Ascending aorta (tissue), 2 donors: ENCODE data around the gene PRDM2. TPM values are rescaled to one million over a fixed set of nuclear protein-coding genes. Genes with fewer than 3 reads are reported as not detected.

Experiments
- DNase-seq, 2 donors: peaks; one replicate each; pipeline ENCODE4 v3.0.0-alpha.2; 2019; ENCODE audit warnings: low spot score in 2 of 2
- H3K27ac ChIP-seq, 2 donors: fragments of 200-600 bp; sonication (generic); one replicate each; pipeline ENCODE4 v1.5.1; 2016 to 2017; ENCODE audit warnings: mild to moderate bottlenecking in 1 of 2
- H3K27me3 ChIP-seq: fragments of 200-600 bp; sonication (generic); one replicate; pipeline ENCODE4 v1.5.1; 2017
- H3K36me3 ChIP-seq, 2 donors: fragments of 200-600 bp; sonication (generic); one replicate each; pipeline ENCODE4 v1.5.1; 2016
- H3K4me1 ChIP-seq, 2 donors: fragments of 200-600 bp; sonication (generic); one replicate each; pipeline ENCODE4 v1.5.1; 2016 to 2017; ENCODE audit warnings: mild to moderate bottlenecking in 1 of 2
- H3K4me3 ChIP-seq, 2 donors: fragments of 200-600 bp; sonication (generic); one replicate each; pipeline ENCODE4 v1.5.1; 2016 to 2017; ENCODE audit warnings: mild to moderate bottlenecking in 1 of 2
- H3K9me3 ChIP-seq, 2 donors: fragments of 200-600 bp; sonication (generic); one replicate each; pipeline ENCODE4 v1.5.1; 2016
- intact Hi-C: fragments of 100-400 bp; cut with DNase I; formaldehyde crosslinking; loops from one replicate; pipeline ENCODE4 v1.15.1; 2023
- total RNA-seq: library from RNA; depleted of rRNA; stranded (reverse); fragments of >200 nt; gene quantifications from one replicate; pipeline ENCODE4 v1.1.0, GENCODE V29; 2016
- TF ChIP-seq, protein P1 (sequence below), 3 experiments: fragments of 200-600 bp in 2 of 3; fragments of 450-650 bp in 1 of 3; sonication (generic) in 2 of 3; IDR thresholded peaks; one replicate each; pipeline ENCODE4 v1.5.1; 2016 to 2019; ENCODE audit warnings: antibody characterized with exemption in 3 of 3, mild to moderate bottlenecking in 1 of 3, moderate library complexity in 1 of 3

The PRDM2 gene
- total RNA-seq, 1 donor from 2014 or later: 27.2 TPM

DNA sequence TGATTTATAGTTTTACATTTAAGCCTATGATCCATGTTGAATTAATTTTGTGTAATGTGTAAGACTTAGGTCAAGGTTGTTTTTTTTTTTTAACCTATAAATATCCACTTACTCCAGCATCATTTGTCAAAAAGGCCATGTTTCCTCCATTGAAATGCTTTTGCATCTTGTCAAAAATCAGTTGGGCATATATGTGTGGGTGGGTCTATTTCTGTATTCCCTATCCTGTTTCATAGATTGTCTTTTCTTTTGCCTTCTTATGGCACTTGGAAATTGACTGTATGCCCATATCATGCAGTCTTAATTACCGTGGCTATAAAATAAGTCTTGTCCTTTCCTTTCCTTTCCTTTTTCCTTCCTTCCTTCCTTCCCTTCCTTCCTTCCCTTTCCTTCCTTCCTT lies 138.2 kb downstream of the PRDM2 start:
- no peak overlapping the region for H3K27ac ChIP-seq
- no peaks in the 10 kb centered on the region for H3K36me3 ChIP-seq
- H3K27me3 ChIP-seq: no peaks in the 10 kb centered on the region
- H3K4me3 ChIP-seq: no peak overlapping the region
- intact Hi-C loops: loop anchor here (10.0 kb wide), 1 partner anchor 107 kb away; no protein-coding TSS in a partner anchor
- H3K9me3 ChIP-seq: no peaks in the 10 kb centered on the region
- DNase-seq: no peak
- TF ChIP-seq, protein P1, sequence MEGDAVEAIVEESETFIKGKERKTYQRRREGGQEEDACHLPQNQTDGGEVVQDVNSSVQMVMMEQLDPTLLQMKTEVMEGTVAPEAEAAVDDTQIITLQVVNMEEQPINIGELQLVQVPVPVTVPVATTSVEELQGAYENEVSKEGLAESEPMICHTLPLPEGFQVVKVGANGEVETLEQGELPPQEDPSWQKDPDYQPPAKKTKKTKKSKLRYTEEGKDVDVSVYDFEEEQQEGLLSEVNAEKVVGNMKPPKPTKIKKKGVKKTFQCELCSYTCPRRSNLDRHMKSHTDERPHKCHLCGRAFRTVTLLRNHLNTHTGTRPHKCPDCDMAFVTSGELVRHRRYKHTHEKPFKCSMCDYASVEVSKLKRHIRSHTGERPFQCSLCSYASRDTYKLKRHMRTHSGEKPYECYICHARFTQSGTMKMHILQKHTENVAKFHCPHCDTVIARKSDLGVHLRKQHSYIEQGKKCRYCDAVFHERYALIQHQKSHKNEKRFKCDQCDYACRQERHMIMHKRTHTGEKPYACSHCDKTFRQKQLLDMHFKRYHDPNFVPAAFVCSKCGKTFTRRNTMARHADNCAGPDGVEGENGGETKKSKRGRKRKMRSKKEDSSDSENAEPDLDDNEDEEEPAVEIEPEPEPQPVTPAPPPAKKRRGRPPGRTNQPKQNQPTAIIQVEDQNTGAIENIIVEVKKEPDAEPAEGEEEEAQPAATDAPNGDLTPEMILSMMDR (IDR thresholded peaks at IDR 0.05): no peak
- no peaks in the 10 kb centered on the region for H3K4me1 ChIP-seq

DNA sequence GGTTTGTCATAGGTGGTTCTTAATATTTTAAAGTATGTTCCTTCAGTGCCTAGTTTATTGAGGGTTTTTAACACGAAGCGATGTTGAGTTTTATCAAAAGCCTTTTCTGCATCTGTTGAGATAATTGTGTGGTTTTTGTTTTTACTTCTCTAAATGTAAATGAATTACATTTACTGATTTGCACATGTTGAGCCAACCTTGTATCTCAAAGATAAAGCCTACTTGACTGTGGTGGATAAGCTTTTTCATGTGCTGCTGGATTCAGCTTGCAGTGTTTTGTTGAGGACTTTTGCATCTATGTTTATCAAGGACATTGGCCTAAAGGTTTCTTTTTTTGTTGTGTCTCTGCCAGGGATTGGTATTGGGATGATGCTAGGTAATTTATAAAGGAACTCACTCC lies 142.5 kb downstream of the PRDM2 start:
- no peak overlapping the region for H3K27ac ChIP-seq
- TF ChIP-seq, protein P1 (IDR thresholded peaks at IDR 0.05): no peak
- intact Hi-C loops: no loop called here

DNA sequence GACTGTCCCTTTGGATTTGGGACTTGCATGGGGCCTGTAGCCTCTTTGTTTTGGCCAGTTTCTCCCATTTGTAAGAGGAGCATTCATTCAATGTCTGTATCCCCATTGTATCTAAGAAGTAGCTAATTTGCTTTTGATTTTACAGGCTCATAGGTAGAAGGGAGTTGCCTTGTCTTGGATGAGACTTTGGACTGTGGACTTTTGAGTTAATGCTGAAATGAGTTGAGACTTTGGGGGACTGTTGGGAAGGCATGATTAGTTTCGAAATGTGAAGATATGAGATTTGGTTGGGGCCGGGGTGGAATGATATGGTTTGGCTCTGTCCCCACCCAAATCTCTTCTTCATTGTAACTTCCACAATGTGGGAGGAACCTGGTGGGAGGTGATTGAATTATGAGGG lies 151.7 kb downstream of the PRDM2 start:
- Histone ChIP-seq H3K27me3 (no peaks in the 10 kb centered on the region), H3K27ac (no peak overlapping the region), H3K36me3 (no peaks in the 10 kb centered on the region), H3K9me3 (no peaks in the 10 kb centered on the region), H3K4me3 (no peak overlapping the region), H3K4me1 (no peaks in the 10 kb centered on the region)
- TF ChIP-seq, protein P1 (IDR thresholded peaks at IDR 0.05): no peak
- intact Hi-C loops: no loop called here
- DNase-seq: no peak

More for the DNA sequence above, 142.5 kb downstream of the PRDM2 start:
- Histone ChIP-seq H3K27me3 (no peaks in the 10 kb centered on the region), H3K9me3 (no peaks in the 10 kb centered on the region), H3K36me3 (no peaks in the 10 kb centered on the region), H3K4me1 (no peaks in the 10 kb centered on the region), H3K4me3 (no peak overlapping the region)
- no peak for DNase-seq

DNA sequence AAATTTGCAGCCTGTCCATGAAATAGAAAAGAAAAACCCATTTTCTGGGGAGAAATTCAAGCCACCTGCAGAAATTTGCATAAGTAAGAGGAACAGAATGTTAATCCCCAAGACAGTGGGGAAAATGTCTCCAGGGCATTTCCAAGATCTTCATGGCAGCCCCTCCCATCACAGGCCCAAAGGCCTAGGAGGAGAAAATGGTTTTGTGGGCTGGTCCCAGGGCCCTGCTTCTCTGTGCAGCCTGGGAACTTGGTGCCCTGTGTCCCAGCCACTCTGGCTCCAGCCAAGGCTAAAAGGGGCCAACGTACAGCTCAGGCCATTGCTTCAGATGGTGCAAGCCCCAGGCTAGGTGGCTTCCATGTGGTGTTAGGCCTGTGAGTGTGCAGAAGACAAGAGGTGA lies 155.6 kb downstream of the PRDM2 start:
- no peak for DNase-seq
- no peaks in the 10 kb centered on the region for H3K4me1 ChIP-seq
- no peak overlapping the region for H3K27ac ChIP-seq
- TF ChIP-seq, protein P1 (IDR thresholded peaks at IDR 0.05): no peak
- H3K36me3 ChIP-seq: no peaks in the 10 kb centered on the region
- no peak overlapping the region for H3K4me3 ChIP-seq
- no peaks in the 10 kb centered on the region for H3K27me3 ChIP-seq
- H3K9me3 ChIP-seq: no peaks in the 10 kb centered on the region
- intact Hi-C loops: no loop called here

DNA sequence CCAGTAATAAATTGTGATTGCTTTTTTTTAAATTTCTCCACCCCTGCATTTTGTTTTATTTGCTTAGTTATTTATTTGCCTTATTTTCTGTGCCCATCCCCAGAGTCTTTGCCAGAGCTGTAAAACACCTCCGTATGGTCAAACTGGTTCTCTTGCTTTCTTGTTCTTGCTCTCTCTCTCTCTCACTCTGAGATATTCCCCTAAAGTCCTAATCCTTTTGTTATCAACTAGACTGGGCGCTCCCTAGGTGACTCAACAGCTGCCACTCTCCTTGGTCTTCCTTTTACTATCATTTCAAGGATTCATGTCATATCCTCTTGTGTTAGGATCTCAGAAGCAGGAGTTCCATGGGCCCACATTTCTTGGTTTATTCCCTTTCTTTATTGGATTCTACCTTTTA lies 160.0 kb downstream of the PRDM2 start:
- Histone ChIP-seq H3K27ac (no peak overlapping the region), H3K4me3 (no peak overlapping the region), H3K9me3 (no peaks in the 10 kb centered on the region), H3K4me1 (no peaks in the 10 kb centered on the region), H3K36me3 (no peaks in the 10 kb centered on the region), H3K27me3 (no peaks in the 10 kb centered on the region)
- intact Hi-C loops: no loop called here
- DNase-seq: no peak
- TF ChIP-seq, protein P1 (IDR thresholded peaks at IDR 0.05): no peak

DNA sequence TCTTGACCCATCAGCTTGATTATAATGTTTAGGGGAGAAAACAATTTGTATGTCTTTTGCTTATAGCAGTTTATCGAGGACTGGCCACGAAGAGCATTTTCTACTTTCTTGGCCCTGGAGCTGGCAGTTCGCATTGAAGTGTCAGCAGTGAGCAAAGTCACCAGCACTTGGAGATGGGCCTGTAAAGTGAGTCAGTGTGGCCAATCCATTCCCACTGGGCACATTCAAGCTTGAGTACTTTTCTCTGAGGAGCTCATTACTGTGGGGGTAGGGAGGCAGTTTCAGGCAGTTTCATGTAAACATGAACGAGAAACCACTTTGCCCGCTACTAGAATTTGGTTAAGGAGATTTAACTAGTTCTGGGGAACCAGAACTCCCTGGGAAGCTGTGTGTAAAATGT lies 164.8 kb downstream of the PRDM2 start:
- H3K36me3 ChIP-seq: no peaks in the 10 kb centered on the region

More for the DNA sequence above, 164.8 kb downstream of the PRDM2 start:
- DNase-seq: no peak
- H3K27ac ChIP-seq: no peak overlapping the region
- no peaks in the 10 kb centered on the region for H3K27me3 ChIP-seq
- H3K4me3 ChIP-seq: no peak overlapping the region
- H3K9me3 ChIP-seq: no peaks in the 10 kb centered on the region
- TF ChIP-seq, protein P1 (IDR thresholded peaks at IDR 0.05): no peak
- intact Hi-C loops: no loop called here
- no peaks in the 10 kb centered on the region for H3K4me1 ChIP-seq
